Measurements from ENCODE around the gene GLDC.

GRCh38 chr9:6665628-6666027 lies 20.1 kb upstream of the GLDC start:
- TF ChIP-seq CTCF (IDR thresholded peaks at IDR 0.05; ENCODE audit: low read depth, low read length) (no peak), EZH2phosphoT487 (IDR thresholded peaks at IDR 0.05; ENCODE audit: low read depth) (no peak)

Data from OCI-LY3 (cell line).